ENCODE data around the gene PTX4.
"Not testable (repeated sequence)": the region's sequence is repeated elsewhere in the genome, so short reads cannot be mapped to it uniquely, and the experiment has no call there.

Gene PTX4

GRCh38 chr16:1443980-1444729, 44.6 kb downstream of the PTX4 start, which contains the start of gene CCDC154:
Gene CCDC154 (minus strand): TSS chr16:1444556. CDS start chr16:1444322, 234 bp downstream.
- DNase-seq (ENCODE audit: low spot score) = no peak

- no peak for DNase-seq (ENCODE audit: low spot score)
Measured at GRCh38 chr16:1443403-1443973, 45.3 kb downstream of the PTX4 start.

DNA sequence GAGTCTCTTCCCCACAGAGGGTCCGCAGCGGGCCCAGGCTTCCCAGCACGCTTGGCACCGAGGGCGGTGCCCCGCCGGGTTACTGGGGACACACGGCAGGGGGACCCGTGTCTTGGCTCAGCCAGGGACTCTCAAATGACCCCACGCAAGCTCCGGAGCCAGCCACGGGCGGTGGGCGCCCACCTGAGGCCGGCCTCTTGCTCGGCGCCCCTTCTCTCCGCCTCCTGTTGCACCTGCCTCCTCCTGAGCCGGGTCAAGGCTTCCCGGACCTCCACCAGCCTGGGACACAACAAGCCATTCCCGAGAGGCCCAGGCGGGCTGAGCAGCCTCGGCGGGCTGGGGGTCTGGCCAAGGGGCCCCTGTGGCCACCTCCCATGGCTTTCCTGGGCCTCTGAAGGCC, 46.0 kb downstream of the PTX4 start:
- no peak for DNase-seq (ENCODE audit: low spot score)

GRCh38 chr16:1441391-1441829, 47.3 kb downstream of the PTX4 start:
- no peak for DNase-seq (ENCODE audit: low spot score)

GRCh38 chr16:1439699-1440074, 49.1 kb downstream of the PTX4 start:
- DNase-seq (ENCODE audit: low spot score) = not testable (repeated sequence)

- no peak for DNase-seq (ENCODE audit: low spot score)
Measured at GRCh38 chr16:1439058-1439698, 49.6 kb downstream of the PTX4 start.

GRCh38 chr16:1438229-1439057, 50.3 kb downstream of the PTX4 start:
- no peak for DNase-seq (ENCODE audit: low spot score)

DNA sequence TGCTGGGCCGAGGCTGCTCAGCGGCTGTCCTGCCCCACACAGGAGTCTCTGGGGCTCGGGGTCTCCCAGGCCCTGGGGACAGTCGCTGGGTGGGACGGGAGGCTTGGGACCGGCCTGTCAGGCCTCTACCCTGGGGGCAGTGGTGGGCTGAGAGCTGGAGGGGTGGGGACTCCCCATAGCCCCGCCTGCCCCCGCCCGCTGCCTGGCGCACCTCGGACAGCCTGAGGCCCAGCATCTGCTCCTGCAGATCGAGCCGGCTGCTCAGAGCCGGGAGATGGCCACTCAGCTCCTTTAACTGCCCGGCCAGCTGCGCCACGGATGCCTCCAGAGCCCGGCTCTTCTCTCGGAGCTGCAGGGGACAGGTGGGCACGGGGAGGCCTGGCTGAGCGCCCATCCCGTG, 51.1 kb downstream of the PTX4 start:
- DNase-seq (ENCODE audit: low spot score) = no peak

DNA sequence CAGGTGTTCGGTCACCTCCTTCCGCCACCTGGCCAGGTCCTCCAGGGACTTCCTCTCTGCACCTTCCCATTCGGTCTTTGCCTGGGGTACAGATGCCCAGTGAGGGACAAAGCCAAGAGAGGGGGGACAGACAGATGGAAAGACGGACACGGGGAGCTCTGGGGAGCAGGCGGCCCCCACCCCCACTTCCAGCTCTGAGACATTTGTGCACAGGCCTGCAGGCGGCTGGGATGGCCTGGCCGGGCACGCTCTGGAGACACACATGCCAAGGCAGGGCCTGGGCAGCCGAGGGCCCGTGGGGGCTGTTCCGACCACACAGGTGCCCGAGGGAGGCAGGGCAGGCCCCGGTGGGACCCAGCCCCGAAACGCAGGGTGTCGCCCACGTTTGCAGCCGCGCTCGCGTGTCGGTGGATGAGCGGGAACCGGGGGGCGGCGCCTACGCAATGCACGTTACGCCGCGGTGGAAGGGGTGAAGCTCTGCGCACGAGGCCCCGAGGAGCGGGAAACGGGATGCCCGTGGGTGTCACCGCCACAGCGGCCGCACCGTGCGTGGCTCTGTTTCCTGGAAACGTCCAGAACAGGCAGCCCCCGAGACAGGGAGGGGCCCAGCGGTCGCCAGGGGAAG, 51.9 kb downstream of the PTX4 start:
- DNase-seq (ENCODE audit: low spot score) = no peak

- DNase-seq (ENCODE audit: low spot score) = no peak
Measured at GRCh38 chr16:1435921-1436697, 52.6 kb downstream of the PTX4 start.
